Testis (tissue), 2 donors: ENCODE measurements around the gene SUZ12.
"Not testable (repeated sequence)": the region's sequence is repeated elsewhere in the genome, so short reads cannot be mapped to it uniquely, and the experiment has no call there.

ENCODE experiments used
- POLR2A ChIP-seq: fragments of 450-650 bp; IDR thresholded peaks from one replicate; pipeline ENCODE4 v1.6.1; 2017; ENCODE audit warnings: antibody characterized with exemption, mild to moderate bottlenecking, moderate library complexity
- TF ChIP-seq, protein P1 (sequence below), 3 experiments: fragments of 450-650 bp in 2 of 3; fragments of 200-600 bp in 1 of 3; sonication (generic) in 1 of 3; IDR thresholded peaks; one replicate each; pipeline ENCODE4 v1.5.1; 2016 to 2019; ENCODE audit warnings: antibody characterized with exemption in 3 of 3, mild to moderate bottlenecking in 2 of 3, moderate library complexity in 1 of 3

DNA sequence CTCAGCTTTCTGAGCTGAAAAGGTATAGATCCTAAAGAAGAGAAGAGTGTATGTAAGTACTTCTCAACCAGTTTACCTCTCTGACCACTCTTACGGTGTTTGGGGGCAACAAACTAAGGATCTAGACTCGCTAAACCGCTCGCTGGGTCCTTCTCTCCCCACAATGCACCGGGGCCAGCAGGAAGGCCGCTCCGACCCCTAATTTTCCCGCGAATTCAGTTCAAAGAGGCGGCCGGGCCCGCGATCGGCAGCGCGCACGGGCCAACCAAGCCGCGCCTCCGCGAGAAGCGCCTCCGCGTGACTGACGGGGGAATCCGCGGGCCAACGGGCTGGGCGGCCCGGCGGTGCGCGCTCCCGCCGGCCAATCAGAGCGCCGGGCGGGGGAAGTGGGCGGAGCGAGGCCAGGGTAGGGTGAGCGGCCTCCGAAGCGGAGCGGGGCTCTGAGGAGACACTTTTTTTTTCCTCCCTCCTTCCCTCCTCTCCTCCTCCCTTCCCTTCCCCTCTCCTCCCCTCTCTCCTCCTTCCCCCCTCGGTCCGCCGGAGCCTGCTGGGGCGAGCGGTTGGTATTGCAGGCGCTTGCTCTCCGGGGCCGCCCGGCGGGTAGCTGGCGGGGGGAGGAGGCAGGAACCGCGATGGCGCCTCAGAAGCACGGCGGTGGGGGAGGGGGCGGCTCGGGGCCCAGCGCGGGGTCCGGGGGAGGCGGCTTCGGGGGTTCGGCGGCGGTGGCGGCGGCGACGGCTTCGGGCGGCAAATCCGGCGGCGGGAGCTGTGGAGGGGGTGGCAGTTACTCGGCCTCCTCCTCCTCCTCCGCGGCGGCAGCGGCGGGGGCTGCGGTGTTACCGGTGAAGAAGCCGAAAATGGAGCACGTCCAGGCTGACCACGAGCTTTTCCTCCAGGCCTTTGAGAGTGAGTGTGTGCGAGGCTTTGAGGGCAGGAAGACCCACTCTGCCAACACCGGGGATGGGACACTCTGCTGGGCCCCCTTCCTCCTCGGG is at the start of gene SUZ12:
- TF ChIP-seq, protein P1, sequence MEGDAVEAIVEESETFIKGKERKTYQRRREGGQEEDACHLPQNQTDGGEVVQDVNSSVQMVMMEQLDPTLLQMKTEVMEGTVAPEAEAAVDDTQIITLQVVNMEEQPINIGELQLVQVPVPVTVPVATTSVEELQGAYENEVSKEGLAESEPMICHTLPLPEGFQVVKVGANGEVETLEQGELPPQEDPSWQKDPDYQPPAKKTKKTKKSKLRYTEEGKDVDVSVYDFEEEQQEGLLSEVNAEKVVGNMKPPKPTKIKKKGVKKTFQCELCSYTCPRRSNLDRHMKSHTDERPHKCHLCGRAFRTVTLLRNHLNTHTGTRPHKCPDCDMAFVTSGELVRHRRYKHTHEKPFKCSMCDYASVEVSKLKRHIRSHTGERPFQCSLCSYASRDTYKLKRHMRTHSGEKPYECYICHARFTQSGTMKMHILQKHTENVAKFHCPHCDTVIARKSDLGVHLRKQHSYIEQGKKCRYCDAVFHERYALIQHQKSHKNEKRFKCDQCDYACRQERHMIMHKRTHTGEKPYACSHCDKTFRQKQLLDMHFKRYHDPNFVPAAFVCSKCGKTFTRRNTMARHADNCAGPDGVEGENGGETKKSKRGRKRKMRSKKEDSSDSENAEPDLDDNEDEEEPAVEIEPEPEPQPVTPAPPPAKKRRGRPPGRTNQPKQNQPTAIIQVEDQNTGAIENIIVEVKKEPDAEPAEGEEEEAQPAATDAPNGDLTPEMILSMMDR (IDR thresholded peaks at IDR 0.05), result not testable (repeated sequence)
- not testable (repeated sequence) for TF ChIP-seq POLR2A
